MM.1S (cell line): Measurements from ENCODE around the gene TRIM14.

Source experiments
- CTCF ChIP-seq: fragments of 300-600 bp; sonication (generic); IDR thresholded peaks from 2 replicates; pipeline ENCODE4 v1.5.1; 2016; ENCODE audit warnings: antibody characterized with exemption, low read length, mixed read lengths
- EZH2 ChIP-seq: fragments of 300-600 bp; sonication (generic); optimal IDR thresholded peaks from 2 replicates; pipeline ENCODE3; 2017; ENCODE audit warnings: low read depth, mild to moderate bottlenecking, antibody characterized with exemption, low read length, mixed read lengths
- EZH2phosphoT487 ChIP-seq: fragments of 300-600 bp; sonication (generic); IDR thresholded peaks from 2 replicates; pipeline ENCODE4 v1.6.1; 2018; ENCODE audit warnings: antibody characterized with exemption, low read length

- no peak for TF ChIP-seq CTCF
- TF ChIP-seq EZH2, result no peak
- no peak for TF ChIP-seq EZH2phosphoT487
Observed at GRCh38 chr9:98087420-98088354, 31.3 kb downstream of the TRIM14 start.
